ENCODE data around the gene RPRD1B. TPM values are rescaled to one million over a fixed set of nuclear protein-coding genes. Genes with fewer than 3 reads are reported as not detected.

RPRD1B gene
- total RNA-seq, 1 experiment from 2014 or later = 43.6 TPM

- H3K36me3 ChIP-seq (ENCODE audit: low read depth, low read length) = peaks cover 56% of the 10 kb centered on the region
- peaks cover 3% of the 10 kb centered on the region; the same call in 1 of the 2 replicates for H4K20me1 ChIP-seq (ENCODE audit: low read length)
- TF ChIP-seq CTCF (conservative IDR thresholded peaks at IDR 0.05; ENCODE audit: low read depth, low read length) (no peak), EZH2 (IDR thresholded peaks at IDR 0.05; ENCODE audit: low read length, unreplicated experiment) (no peak), EZH2phosphoT487 (IDR thresholded peaks at IDR 0.05; ENCODE audit: borderline replicate concordance, low read length) (no peak)
- H3K27ac ChIP-seq (ENCODE audit: low read length) = no peak overlapping the region
- H3K9me2 ChIP-seq (replicated peaks; ENCODE audit: low read length) = no peaks in the 10 kb centered on the region
- H3K79me2 ChIP-seq (ENCODE audit: low read length) = peaks cover 70% of the 10 kb centered on the region
- DNase-seq (no peak), ATAC-seq (no peak)
- H3K27me3 ChIP-seq (ENCODE audit: low read length) = no peaks in the 10 kb centered on the region
- H3K9ac ChIP-seq (ENCODE audit: low read length) = no peak overlapping the region
- no peaks in the 10 kb centered on the region for H3K9me3 ChIP-seq (ENCODE audit: low read length)
- H3K4me3 ChIP-seq (ENCODE audit: low read length) = no peak overlapping the region
- no peak overlapping the region for H3K4me2 ChIP-seq (ENCODE audit: low read length)
- peaks cover 15% of the 10 kb centered on the region for H3K4me1 ChIP-seq (ENCODE audit: insufficient read depth, low read length)
- ChIA-PET CTCF (no interaction called here), POLR2A (ENCODE audit: unreplicated experiment) (no interaction called here)
- H3F3A ChIP-seq (ENCODE audit: low read length, unreplicated experiment) = no peaks in the 10 kb centered on the region
- intact Hi-C loops (cut with micrococcal nuclease) = no loop called here
- no TSS peak for BruUV-seq (replicated peaks)
- no peak overlapping the region for H2AFZ ChIP-seq (ENCODE audit: low read length)
Observed at GRCh38 chr20:38079353-38079752, 45.8 kb downstream of the RPRD1B start.

- ATAC-seq (no peak), DNase-seq (no peak)
- no peaks in the 10 kb centered on the region for H3K9me3 ChIP-seq (ENCODE audit: low read length)
- peaks cover 3% of the 10 kb centered on the region; the same call in 1 of the 2 replicates for H4K20me1 ChIP-seq (ENCODE audit: low read length)
- H3K4me2 ChIP-seq (ENCODE audit: low read length) = no peak overlapping the region
- H3K36me3 ChIP-seq (ENCODE audit: low read depth, low read length) = peaks cover 64% of the 10 kb centered on the region
- no peaks in the 10 kb centered on the region for H3K9me2 ChIP-seq (replicated peaks; ENCODE audit: low read length)
- no peak overlapping the region for H3K9ac ChIP-seq (ENCODE audit: low read length)
- ChIA-PET CTCF (no interaction called here), POLR2A (ENCODE audit: unreplicated experiment) (no interaction called here)
- H3F3A ChIP-seq (ENCODE audit: low read length, unreplicated experiment) = no peaks in the 10 kb centered on the region
- H3K79me2 ChIP-seq (ENCODE audit: low read length) = peaks cover 50% of the 10 kb centered on the region
- no peaks in the 10 kb centered on the region for H3K27me3 ChIP-seq (ENCODE audit: low read length)
- H3K4me1 ChIP-seq (ENCODE audit: insufficient read depth, low read length) = no peaks in the 10 kb centered on the region
- no peak for TF ChIP-seq EZH2 (IDR thresholded peaks at IDR 0.05; ENCODE audit: low read length, unreplicated experiment)
- TF ChIP-seq CTCF (conservative IDR thresholded peaks at IDR 0.05; ENCODE audit: low read depth, low read length) = no peak
- no peak for TF ChIP-seq EZH2phosphoT487 (IDR thresholded peaks at IDR 0.05; ENCODE audit: borderline replicate concordance, low read length)
- H3K4me3 ChIP-seq (ENCODE audit: low read length) = no peak overlapping the region
- no peak overlapping the region for H2AFZ ChIP-seq (ENCODE audit: low read length)
- intact Hi-C loops (cut with micrococcal nuclease) = no loop called here
- no TSS peak for BruUV-seq (replicated peaks)
- no peak overlapping the region for H3K27ac ChIP-seq (ENCODE audit: low read length)
Observed at GRCh38 chr20:38081575-38081974, 48.0 kb downstream of the RPRD1B start.

GRCh38 chr20:38082894-38083293 lies 49.3 kb downstream of the RPRD1B start:
- TF ChIP-seq CTCF (conservative IDR thresholded peaks at IDR 0.05; ENCODE audit: low read depth, low read length) (no peak), EZH2 (IDR thresholded peaks at IDR 0.05; ENCODE audit: low read length, unreplicated experiment) (no peak), EZH2phosphoT487 (IDR thresholded peaks at IDR 0.05; ENCODE audit: borderline replicate concordance, low read length) (no peak)
- Histone ChIP-seq H3K9me3 (ENCODE audit: low read length) (no peaks in the 10 kb centered on the region), H3K27ac (ENCODE audit: low read length) (no peak overlapping the region), H3F3A (ENCODE audit: low read length, unreplicated experiment) (no peaks in the 10 kb centered on the region), H3K9me2 (replicated peaks; ENCODE audit: low read length) (no peaks in the 10 kb centered on the region), H3K4me2 (ENCODE audit: low read length) (no peak overlapping the region), H3K27me3 (ENCODE audit: low read length) (no peaks in the 10 kb centered on the region), H3K36me3 (ENCODE audit: low read depth, low read length) (peaks cover 68% of the 10 kb centered on the region), H3K4me3 (ENCODE audit: low read length) (no peak overlapping the region), H3K9ac (ENCODE audit: low read length) (no peak overlapping the region), H3K79me2 (ENCODE audit: low read length) (peaks cover 50% of the 10 kb centered on the region), H2AFZ (ENCODE audit: low read length) (no peak overlapping the region), H3K4me1 (ENCODE audit: insufficient read depth, low read length) (no peaks in the 10 kb centered on the region), H4K20me1 (ENCODE audit: low read length) (peaks cover 3% of the 10 kb centered on the region; the same call in 1 of the 2 replicates)
- POLR2A ChIA-PET (ENCODE audit: unreplicated experiment) = no interaction called here
- no peak for ATAC-seq
- CTCF ChIA-PET = interaction anchor here (0.6 kb wide), 1 partner anchor 90 kb away, joined by 3 read pairs; no protein-coding TSS in a partner anchor
- BruUV-seq (replicated peaks) = no TSS peak
- intact Hi-C loops (cut with micrococcal nuclease) = no loop called here
- DNase-seq = no peak
